HepG2 (cell line): ENCODE measurements around the gene ASH1L. TPM values are rescaled to one million over a fixed set of nuclear protein-coding genes. Genes with fewer than 3 reads are reported as not detected.
"Not testable (repeated sequence)": the region's sequence is repeated elsewhere in the genome, so short reads cannot be mapped to it uniquely, and the experiment has no call there.

Experiments
- ATAC-seq: fragments of 200-7000 bp; cut with Tn5 transposase; 3 replicates; pipeline ENCODE4 v1.9.1; 2020; ENCODE audit warnings: mild to moderate bottlenecking, moderate library complexity
- BruUV-seq: library from RNA; stranded (reverse); fragments of 400-500 nt; replicated peaks from 2 replicates; lab custom pipeline; 2021; lab: Mats Ljungman, UMichigan
- CTCF ChIA-PET: fragments of 300-600 bp; formaldehyde crosslinking; extraction: SDS; loops from one replicate; lab custom pipeline; 2021; ENCODE audit warnings: low total read pairs, inconsistent platforms, low intra/inter-chr PET ratio; lab: Yijun Ruan, JAX
- POLR2A ChIA-PET: fragments of 350-600 bp; sonication (Branson Sonifier 250); formaldehyde crosslinking; loops from one replicate; lab custom pipeline; 2020; ENCODE audit warnings: antibody characterized with exemption, inconsistent platforms; lab: Yijun Ruan, JAX
- DNase-seq: peaks from one replicate; pipeline ENCODE4 v3.0.0-alpha.2; 2015; ENCODE audit warnings: low spot score
- FAIRE-seq: peaks from 3 replicates; lab custom pipeline; 2011; peaks lifted over from hg19 to GRCh38; lab: Jason Lieb, UNC
- H2AFZ ChIP-seq: one replicate; pipeline ENCODE4 v1.6.1; 2011; ENCODE audit warnings: low read length, inconsistent platforms
- H3K27ac ChIP-seq: fragments of 300-600 bp; 3 replicates; pipeline ENCODE4 v1.8.0; 2011; ENCODE audit warnings: mixed run types, mild to moderate bottlenecking, mixed read lengths, low read length, inconsistent platforms; ENCODE audit not compliant: insufficient read depth; ENCODE audit errors: extremely low read length
- H3K27me3 ChIP-seq, 2 experiments: fragments of 200-600 bp in 1 of 2; 2 replicates in 1 of 2; 3 replicates in 1 of 2; pipeline versions ENCODE4 v1.6.0 to v1.8.0; 2011; ENCODE audit warnings: low read length in 2 of 2, mild to moderate bottlenecking in 2 of 2, moderate library complexity in 2 of 2, inconsistent platforms in 1 of 2; ENCODE audit not compliant: insufficient read depth in 2 of 2, control insufficient read depth in 1 of 2
- H3K36me3 ChIP-seq, 2 experiments: fragments of 200-600 bp in 1 of 2; replicated peaks in 1 of 2; 2 replicates in 1 of 2; 3 replicates in 1 of 2; pipeline versions ENCODE4 v1.5.1 to v1.8.0; 2011; ENCODE audit warnings: low read length in 2 of 2, inconsistent platforms in 1 of 2; ENCODE audit not compliant: insufficient read depth in 2 of 2, control insufficient read depth in 1 of 2
- H3K4me1 ChIP-seq: 2 replicates; pipeline ENCODE4 v1.5.1; 2012; ENCODE audit warnings: low read length, inconsistent platforms; ENCODE audit not compliant: insufficient read depth
- H3K4me2 ChIP-seq: 2 replicates; pipeline ENCODE4 v1.6.0; 2011; ENCODE audit warnings: low read depth, low read length, inconsistent platforms
- H3K4me3 ChIP-seq, 3 experiments: fragments of 200-600 bp in 1 of 3; sonication (generic), shearing (Covaris generic) in 1 of 3; replicated peaks in 1 of 3; 2 replicates each; pipeline ENCODE4 v1.5.1; 2011 to 2016; ENCODE audit warnings: low read length in 3 of 3, inconsistent platforms in 2 of 3, low read depth in 2 of 3, mild to moderate bottlenecking in 2 of 3, control low read depth in 1 of 3, mixed read lengths in 1 of 3; ENCODE audit not compliant: insufficient read depth in 1 of 3
- H3K79me2 ChIP-seq: one replicate; pipeline ENCODE4 v1.6.1; 2011; ENCODE audit warnings: low read length, inconsistent platforms; ENCODE audit not compliant: insufficient read depth
- H3K9ac ChIP-seq: 2 replicates; pipeline ENCODE4 v1.6.0; 2011; ENCODE audit warnings: mild to moderate bottlenecking, low read depth, low read length, inconsistent platforms; ENCODE audit not compliant: insufficient read depth
- H3K9me3 ChIP-seq: 2 replicates; pipeline ENCODE4 v1.5.1; 2012; ENCODE audit warnings: mild to moderate bottlenecking, low read length
- H4K20me1 ChIP-seq: 2 replicates; pipeline ENCODE4 v1.6.0; 2011; ENCODE audit warnings: inconsistent platforms, mild to moderate bottlenecking, low read length, moderate library complexity; ENCODE audit not compliant: insufficient read depth
- BCL6 ChIP-seq: IDR thresholded peaks from 2 replicates; pipeline ENCODE4 v1.6.1; 2016; ENCODE audit warnings: missing genetic modification reagents, missing compliant biosample characterization
- CREBL2 ChIP-seq: sonication (generic); formaldehyde crosslinking; IDR thresholded peaks from 2 replicates; pipeline ENCODE4 v1.8.1; 2023; ENCODE audit warnings: missing genetic modification reagents, mild to moderate bottlenecking, borderline replicate concordance
- GZF1 ChIP-seq: sonication (generic); formaldehyde crosslinking; IDR thresholded peaks from 2 replicates; pipeline ENCODE4 v1.5.1; 2020; ENCODE audit warnings: mild to moderate bottlenecking, missing genetic modification reagents
- HNRNPH1 ChIP-seq: fragments of 200-400 bp; formaldehyde crosslinking; optimal IDR thresholded peaks from 2 replicates; pipeline ENCODE3; 2017; ENCODE audit warnings: mild to moderate bottlenecking, low read depth, low read length
- KDM5A ChIP-seq: fragments of 200-600 bp; sonication (generic); IDR thresholded peaks from 2 replicates; pipeline ENCODE4 v1.7.0; 2018; ENCODE audit warnings: antibody characterized with exemption, mild to moderate bottlenecking, low read length, borderline replicate concordance
- MIXL1 ChIP-seq: IDR thresholded peaks from 2 replicates; pipeline ENCODE4 v1.6.1; 2016
- NFAT5 ChIP-seq: sonication (generic); formaldehyde crosslinking; IDR thresholded peaks from 2 replicates; pipeline ENCODE4 v1.4.0; 2020; ENCODE audit warnings: missing genetic modification reagents
- NFKBIZ ChIP-seq: IDR thresholded peaks from 2 replicates; pipeline ENCODE4 v1.6.1; 2018; ENCODE audit warnings: missing genetic modification reagents, missing compliant biosample characterization
- POLR2G ChIP-seq: fragments of 200-400 bp; formaldehyde crosslinking; IDR thresholded peaks from 2 replicates; pipeline ENCODE4 v1.6.1; 2018; ENCODE audit warnings: mild to moderate bottlenecking, low read depth, low read length, moderate library complexity
- PPARG ChIP-seq: conservative IDR thresholded peaks from 2 replicates; pipeline ENCODE4 v1.6.1; 2016; ENCODE audit warnings: missing biosample characterization, missing genetic modification reagents
- ZNF121 ChIP-seq: sonication (generic); formaldehyde crosslinking; IDR thresholded peaks from 2 replicates; pipeline ENCODE4 v1.5.0; 2020; ENCODE audit warnings: mild to moderate bottlenecking, missing genetic modification reagents
- ZNF225 ChIP-seq: sonication (generic); formaldehyde crosslinking; IDR thresholded peaks from 2 replicates; pipeline ENCODE4 v1.4.0; 2020; ENCODE audit warnings: mild to moderate bottlenecking, missing genetic modification reagents
- ZNF468 ChIP-seq: sonication (generic); formaldehyde crosslinking; IDR thresholded peaks from 2 replicates; pipeline ENCODE4 v1.8.0; 2022; ENCODE audit warnings: mild to moderate bottlenecking, moderate library complexity, missing genetic modification reagents
- ZNF761 ChIP-seq: sonication (generic); formaldehyde crosslinking; conservative IDR thresholded peaks from 2 replicates; pipeline ENCODE4 v1.4.0; 2020; ENCODE audit warnings: mild to moderate bottlenecking, missing genetic modification reagents
- ZSCAN5A ChIP-seq: sonication (generic); formaldehyde crosslinking; IDR thresholded peaks from 2 replicates; pipeline ENCODE4 v1.8.0; 2022; ENCODE audit warnings: mild to moderate bottlenecking, missing genetic modification reagents, borderline replicate concordance
- WGBS: methylation state at CpG from one replicate; pipeline ENCODE4 v1.1.6; 2017; ENCODE audit warnings: low lambda C conversion rate; 5-methylcytosine and 5-hydroxymethylcytosine counted together
- in situ Hi-C: cut with HindIII; loops from 2 replicates; pipeline ENCODE4 v1.10.0; 2017; ENCODE audit warnings: low pct_unique_long_range_greater_than_20kb; ENCODE audit not compliant: extremely low pct_ligation_motif_present
- intact Hi-C: fragments of 100-400 bp; cut with micrococcal nuclease; formaldehyde crosslinking; loops from one replicate; pipeline ENCODE4 v1.10.0; 2022; ENCODE audit not compliant: unreplicated experiment
- polyA plus RNA-seq, 8 experiments: library from polyadenylated mRNA; depleted of rRNA in 3 of 8; stranded (reverse) in 7 of 8; unstranded in 1 of 8; fragments of >200 nt; fragmentation: Illumina TruSeq in 4 of 8; extraction: Trizol in 4 of 8; gene quantifications; 2 replicates each; pipeline versions ENCODE4 v1.2.1 to v1.2.3, GENCODE V29; 2011 to 2016; ENCODE audit warnings: low read depth in 4 of 8, missing spikeins in 1 of 8, mixed read lengths in 1 of 8; ENCODE audit not compliant: insufficient read depth in 1 of 8
- total RNA-seq, 5 experiments: library from RNA; depleted of rRNA; stranded (reverse); fragments of >200 nt; fragmentation: Illumina TruSeq; extraction: Trizol; gene quantifications; 2 replicates each; pipeline ENCODE4 v1.2.3, GENCODE V29; 2016; ENCODE audit warnings: low read depth in 1 of 5
- TF ChIP-seq, protein P1 (sequence below): sonication (generic); formaldehyde crosslinking; IDR thresholded peaks from 2 replicates; pipeline ENCODE4 v1.5.1; 2020; ENCODE audit warnings: mild to moderate bottlenecking, moderate library complexity, missing genetic modification reagents

The ASH1L gene
- total and polyA plus RNA-seq, 2 of the 13 experiments (the other 11 are each of a cell fraction or from before 2014, with no cell fraction given) = 10.2 to 15.3 TPM

DNA sequence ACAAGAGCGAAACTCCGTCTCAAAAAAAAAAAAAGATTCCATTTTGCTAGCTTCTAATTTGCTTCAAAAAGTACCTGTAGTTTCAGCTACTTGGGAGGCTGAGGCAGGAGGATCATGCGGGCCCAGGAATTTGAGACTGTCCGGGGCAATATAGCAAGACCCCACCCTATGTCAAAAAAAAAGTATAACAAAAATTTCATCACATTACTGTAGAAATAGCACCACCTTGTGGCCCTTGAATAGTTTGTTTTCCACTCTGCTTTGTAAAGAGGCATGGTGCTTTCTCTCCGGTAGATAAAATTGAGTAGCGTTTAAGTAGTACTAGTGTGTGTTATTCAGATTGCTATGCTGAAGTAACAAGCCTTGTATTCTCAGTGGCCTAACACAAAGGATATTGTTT lies 29.2 kb upstream of the ASH1L start (continued):
- no peak for TF ChIP-seq KDM5A
- TF ChIP-seq ZNF225 (CRISPR knock-in tag) = no peak
- peak; percentile 99 for TF ChIP-seq ZNF121 (CRISPR knock-in tag)
- no peak for TF ChIP-seq ZSCAN5A (CRISPR knock-in tag)
- no peak for TF ChIP-seq ZNF468 (CRISPR knock-in tag)
- no peak for TF ChIP-seq MIXL1 (CRISPR knock-in tag)
- TF ChIP-seq POLR2G = no peak
- no peak for TF ChIP-seq PPARG (CRISPR knock-in tag)
- no peak for TF ChIP-seq NFKBIZ (CRISPR knock-in tag)
- no peak for TF ChIP-seq BCL6 (CRISPR knock-in tag)
- no peak for TF ChIP-seq ZNF761
- no peak for TF ChIP-seq HNRNPH1
- no peak for TF ChIP-seq CREBL2 (CRISPR knock-in tag)
- TF ChIP-seq, protein P1, sequence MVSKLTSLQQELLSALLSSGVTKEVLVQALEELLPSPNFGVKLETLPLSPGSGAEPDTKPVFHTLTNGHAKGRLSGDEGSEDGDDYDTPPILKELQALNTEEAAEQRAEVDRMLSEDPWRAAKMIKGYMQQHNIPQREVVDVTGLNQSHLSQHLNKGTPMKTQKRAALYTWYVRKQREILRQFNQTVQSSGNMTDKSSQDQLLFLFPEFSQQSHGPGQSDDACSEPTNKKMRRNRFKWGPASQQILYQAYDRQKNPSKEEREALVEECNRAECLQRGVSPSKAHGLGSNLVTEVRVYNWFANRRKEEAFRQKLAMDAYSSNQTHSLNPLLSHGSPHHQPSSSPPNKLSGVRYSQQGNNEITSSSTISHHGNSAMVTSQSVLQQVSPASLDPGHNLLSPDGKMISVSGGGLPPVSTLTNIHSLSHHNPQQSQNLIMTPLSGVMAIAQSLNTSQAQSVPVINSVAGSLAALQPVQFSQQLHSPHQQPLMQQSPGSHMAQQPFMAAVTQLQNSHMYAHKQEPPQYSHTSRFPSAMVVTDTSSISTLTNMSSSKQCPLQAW = no peak
- no peak for TF ChIP-seq GZF1 (CRISPR knock-in tag)
- no peak for TF ChIP-seq NFAT5 (CRISPR knock-in tag)

DNA sequence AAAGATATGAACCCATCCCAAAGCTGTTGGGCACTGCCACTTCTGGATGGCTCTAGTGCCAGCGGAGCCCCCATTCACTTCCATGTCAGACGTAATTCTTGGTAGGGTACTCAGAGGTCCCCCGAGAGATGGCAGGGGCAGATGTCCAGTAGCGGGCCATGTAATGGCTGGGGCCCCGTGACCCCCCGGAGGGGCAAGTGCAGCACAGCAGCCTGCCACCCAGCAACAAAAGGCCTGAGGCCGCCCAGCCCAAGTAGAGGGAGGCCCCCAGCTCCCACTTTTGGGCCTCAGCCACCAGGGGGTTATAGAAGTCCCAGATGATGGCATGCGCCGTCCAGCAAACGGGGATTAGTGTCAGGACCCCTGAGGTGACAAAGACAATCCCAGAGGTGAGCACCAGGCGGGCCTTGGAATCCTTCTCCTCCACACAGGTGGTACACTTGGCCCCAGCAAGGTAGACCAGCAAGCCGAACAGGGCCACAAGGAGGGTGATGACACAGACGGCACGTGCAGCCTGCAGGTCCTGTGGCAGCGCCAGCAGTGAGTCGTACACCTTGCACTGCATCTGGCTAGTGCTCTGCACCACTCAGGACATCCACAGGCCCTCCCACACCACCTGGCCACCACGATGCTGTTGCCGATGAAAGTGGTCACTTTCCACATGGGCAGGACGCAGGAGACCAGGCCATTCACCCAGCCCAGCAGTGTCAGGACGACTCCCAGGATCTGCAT lies 28.1 kb upstream of the ASH1L start:
- DNase-seq, H3K27ac ChIP-seq, ATAC-seq, H3K36me3 ChIP-seq, H3K9me3 ChIP-seq, H3K4me3 ChIP-seq, H4K20me1 ChIP-seq, BruUV-seq, H3K27me3 ChIP-seq, H3K4me1 ChIP-seq, FAIRE-seq, H3K9ac ChIP-seq, POLR2A ChIA-PET, H3K79me2 ChIP-seq, H3K4me2 ChIP-seq, H2AFZ ChIP-seq: not testable (repeated sequence)
- CTCF ChIA-PET = interaction anchor here (1.5 to 2.0 kb wide), 2 partner anchors 340 to 383 kb away, joined by 13 to 14 read pairs; partner anchors contain the start of genes MTX1 and THBS3
- WGBS = 78% methylated on average over 5 of the region's 20 CpGs
- in situ Hi-C loops (loop anchor here (10.0 kb wide), 2 partner anchors 346 to 386 kb away; partner anchors contain the start of genes MTX1 and THBS3), intact Hi-C loops (loop anchor here (2.0 to 5.0 kb wide), 2 partner anchors 268 to 340 kb away; partner anchors contain the start of gene RUSC1)
